ENCODE data around the gene AASDH.

- TF ChIP-seq CTCF (IDR thresholded peaks at IDR 0.05) (no peak), FOXK1 (CRISPR knock-in tag; IDR thresholded peaks at IDR 0.05) (no peak), OVOL2 (CRISPR knock-in tag; IDR thresholded peaks at IDR 0.05; ENCODE audit: borderline replicate concordance) (no peak), SMAD3 (CRISPR knock-in tag; IDR thresholded peaks at IDR 0.05; ENCODE audit: borderline replicate concordance) (no peak), SP1 (CRISPR knock-in tag; conservative IDR thresholded peaks at IDR 0.05) (no peak), USF2 (CRISPR knock-in tag; IDR thresholded peaks at IDR 0.05) (peak; percentile 65), FOXP1 (CRISPR knock-in tag; IDR thresholded peaks at IDR 0.05; ENCODE audit: borderline replicate concordance) (no peak), FOXP4 (CRISPR knock-in tag; IDR thresholded peaks at IDR 0.05) (no peak), HMGXB4 (CRISPR knock-in tag; IDR thresholded peaks at IDR 0.05) (no peak), MAX (CRISPR knock-in tag; IDR thresholded peaks at IDR 0.05) (peak; percentile 36; the same call in 1 of the 2 replicates), TEAD4 (CRISPR knock-in tag; IDR thresholded peaks at IDR 0.05) (no peak), ZBTB43 (CRISPR knock-in tag; IDR thresholded peaks at IDR 0.05) (no peak), JUN (CRISPR knock-in tag; IDR thresholded peaks at IDR 0.05) (no peak)
Measured at GRCh38 chr4:56425518-56425917, 38.2 kb upstream of the AASDH start.
